Astrocyte (in vitro differentiated cells and primary cell): ENCODE measurements around the gene UNCX. TPM values are rescaled to one million over a fixed set of nuclear protein-coding genes. Genes with fewer than 3 reads are reported as not detected.

ENCODE experiments used
- DNase-seq: peaks from one replicate; pipeline ENCODE4 v3.0.0-alpha.2; 2010; ENCODE audit warnings: low read depth
- FAIRE-seq: peaks from 2 replicates; lab custom pipeline; 2011; peaks lifted over from hg19 to GRCh38; lab: Jason Lieb, UNC
- H2AFZ ChIP-seq: 2 replicates; pipeline ENCODE4 v1.6.0; 2012; ENCODE audit warnings: low read depth, low read length, inconsistent platforms
- H3K27ac ChIP-seq: 2 replicates; pipeline ENCODE4 v1.5.1; 2011; ENCODE audit warnings: low read depth, low read length, inconsistent platforms
- H3K27me3 ChIP-seq: 2 replicates; pipeline ENCODE4 v1.6.0; 2011; ENCODE audit warnings: low read length, inconsistent platforms; ENCODE audit not compliant: insufficient read depth
- H3K36me3 ChIP-seq: 2 replicates; pipeline ENCODE4 v1.5.1; 2011; ENCODE audit warnings: low read length, inconsistent platforms; ENCODE audit not compliant: insufficient read depth
- H3K4me1 ChIP-seq: 2 replicates; pipeline ENCODE4 v1.5.1; 2011; ENCODE audit warnings: low read length, inconsistent platforms; ENCODE audit not compliant: insufficient read depth
- H3K4me2 ChIP-seq: 2 replicates; pipeline ENCODE4 v1.6.0; 2012; ENCODE audit warnings: low read length, inconsistent platforms
- H3K4me3 ChIP-seq: 2 replicates; pipeline ENCODE4 v1.5.1; 2011; ENCODE audit warnings: low read depth, mild to moderate bottlenecking, low read length, inconsistent platforms; ENCODE audit not compliant: insufficient read depth
- H3K79me2 ChIP-seq: 2 replicates; pipeline ENCODE4 v1.6.0; 2012; ENCODE audit warnings: mild to moderate bottlenecking, low read length, inconsistent platforms; ENCODE audit not compliant: insufficient read depth
- H3K9ac ChIP-seq: 2 replicates; pipeline ENCODE4 v1.6.0; 2012; ENCODE audit warnings: mild to moderate bottlenecking, low read length, inconsistent platforms
- H3K9me3 ChIP-seq: 2 replicates; pipeline ENCODE4 v1.5.1; 2012; ENCODE audit warnings: low read depth, mild to moderate bottlenecking, low read length, inconsistent platforms; ENCODE audit not compliant: insufficient read depth
- H4K20me1 ChIP-seq: 2 replicates; pipeline ENCODE4 v1.6.0; 2012; ENCODE audit warnings: low read length, inconsistent platforms; ENCODE audit not compliant: insufficient read depth
- H3K27ac Mint-ChIP-seq: one replicate; pipeline ENCODE4 v1.8.0; 2021; ENCODE audit warnings: mild to moderate bottlenecking, mixed read lengths; ENCODE audit not compliant: unreplicated experiment
- H3K27me3 Mint-ChIP-seq: one replicate; pipeline ENCODE4 v1.8.0; 2021; ENCODE audit warnings: low read depth, mixed read lengths; ENCODE audit not compliant: unreplicated experiment
- H3K36me3 Mint-ChIP-seq: one replicate; pipeline ENCODE4 v1.8.0; 2021; ENCODE audit warnings: low read depth, mixed read lengths; ENCODE audit not compliant: unreplicated experiment
- H3K4me1 Mint-ChIP-seq: one replicate; pipeline ENCODE4 v1.8.0; 2021; ENCODE audit warnings: low read depth, mixed read lengths; ENCODE audit not compliant: unreplicated experiment
- H3K4me3 Mint-ChIP-seq: one replicate; pipeline ENCODE4 v1.8.0; 2021; ENCODE audit warnings: mild to moderate bottlenecking, moderate library complexity, mixed read lengths; ENCODE audit not compliant: unreplicated experiment
- H3K9me3 Mint-ChIP-seq: one replicate; pipeline ENCODE4 v1.8.0; 2021; ENCODE audit warnings: mild to moderate bottlenecking, mixed read lengths; ENCODE audit not compliant: unreplicated experiment
- CTCF ChIP-seq: IDR thresholded peaks from 2 replicates; pipeline ENCODE4 v1.5.1; 2011; ENCODE audit warnings: low read depth, mild to moderate bottlenecking, inconsistent platforms, low read length, moderate library complexity; ENCODE audit not compliant: insufficient read depth
- EZH2 ChIP-seq: IDR thresholded peaks from 2 replicates; pipeline ENCODE4 v1.6.1; 2012; ENCODE audit warnings: mild to moderate bottlenecking, low read length, inconsistent platforms; ENCODE audit not compliant: insufficient read depth
- total RNA-seq: library from RNA; stranded (reverse); gene quantifications from 2 replicates; pipeline ENCODE4 v1.2.1, GENCODE V29; 2021

The UNCX gene
- total RNA-seq, 1 donor from 2014 or later = not detected

GRCh38 chr7:1236132-1236661 is 3.5 kb downstream of the UNCX start:
- H2AFZ ChIP-seq = no peak overlapping the region
- no peaks in the 10 kb centered on the region for H3K4me1 ChIP-seq
- no peak for DNase-seq
- no peak for FAIRE-seq
- no peaks in the 10 kb centered on the region for H3K79me2 ChIP-seq
- no peak overlapping the region for H3K4me3 ChIP-seq
- Mint-ChIP-seq H3K4me1 (no peaks in the 10 kb centered on the region), H3K27ac (no peak overlapping the region), H3K27me3 (peaks cover 49% of the 10 kb centered on the region), H3K9me3 (peaks cover 31% of the 10 kb centered on the region), H3K4me3 (no peak overlapping the region), H3K36me3 (peaks cover 7% of the 10 kb centered on the region)
- peaks cover 11% of the 10 kb centered on the region for H3K9me3 ChIP-seq
- no peak overlapping the region for H3K9ac ChIP-seq
- H4K20me1 ChIP-seq = peaks cover 18% of the 10 kb centered on the region
- TF ChIP-seq CTCF (no peak), EZH2 (peak; percentile 41)
- no peaks in the 10 kb centered on the region for H3K36me3 ChIP-seq
- H3K27me3 ChIP-seq = peaks cover 70% of the 10 kb centered on the region
- H3K4me2 ChIP-seq = no peak overlapping the region
- H3K27ac ChIP-seq = no peak overlapping the region

GRCh38 chr7:1236831-1237701 is 4.4 kb downstream of the UNCX start:
- Histone ChIP-seq H3K4me3 (no peak overlapping the region), H3K4me1 (no peaks in the 10 kb centered on the region), H3K4me2 (no peak overlapping the region), H3K79me2 (no peaks in the 10 kb centered on the region), H3K9ac (no peak overlapping the region), H3K36me3 (no peaks in the 10 kb centered on the region), H3K9me3 (peaks cover 11% of the 10 kb centered on the region), H2AFZ (no peak overlapping the region), H4K20me1 (peaks cover 18% of the 10 kb centered on the region), H3K27me3 (peaks cover 66% of the 10 kb centered on the region), H3K27ac (no peak overlapping the region)
- Mint-ChIP-seq H3K4me1 (no peaks in the 10 kb centered on the region), H3K36me3 (peaks cover 7% of the 10 kb centered on the region), H3K27me3 (peaks cover 46% of the 10 kb centered on the region), H3K9me3 (peaks cover 28% of the 10 kb centered on the region), H3K4me3 (no peak overlapping the region), H3K27ac (peak overlapping the region; percentile 93)
- no peak for DNase-seq
- TF ChIP-seq EZH2 (peak; percentile 30), CTCF (no peak)
- no peak for FAIRE-seq
